T47D (cell line): Measurements from ENCODE around the gene GRPEL2.
A peak's percentile ranks its signal among the peaks of the same experiment; 100 is the strongest.

Experiments used
- DNase-seq, 2 experiments: peaks; one replicate each; pipeline versions ENCODE4 v3.0.0 to v3.0.0-alpha.2; 2011 to 2012; ENCODE audit warnings: low read depth in 1 of 2, low spot score in 1 of 2
- JUND ChIP-seq: IDR thresholded peaks from 2 replicates; pipeline ENCODE4 v1.6.1; 2012; ENCODE audit warnings: low read depth
- in situ Hi-C: cut with HindIII; loops from 2 replicates; pipeline ENCODE4 v1.10.0; 2016; ENCODE audit warnings: low sequenced_read_pairs, low pct_unique_long_range_greater_than_20kb

The GRPEL2 gene

DNA sequence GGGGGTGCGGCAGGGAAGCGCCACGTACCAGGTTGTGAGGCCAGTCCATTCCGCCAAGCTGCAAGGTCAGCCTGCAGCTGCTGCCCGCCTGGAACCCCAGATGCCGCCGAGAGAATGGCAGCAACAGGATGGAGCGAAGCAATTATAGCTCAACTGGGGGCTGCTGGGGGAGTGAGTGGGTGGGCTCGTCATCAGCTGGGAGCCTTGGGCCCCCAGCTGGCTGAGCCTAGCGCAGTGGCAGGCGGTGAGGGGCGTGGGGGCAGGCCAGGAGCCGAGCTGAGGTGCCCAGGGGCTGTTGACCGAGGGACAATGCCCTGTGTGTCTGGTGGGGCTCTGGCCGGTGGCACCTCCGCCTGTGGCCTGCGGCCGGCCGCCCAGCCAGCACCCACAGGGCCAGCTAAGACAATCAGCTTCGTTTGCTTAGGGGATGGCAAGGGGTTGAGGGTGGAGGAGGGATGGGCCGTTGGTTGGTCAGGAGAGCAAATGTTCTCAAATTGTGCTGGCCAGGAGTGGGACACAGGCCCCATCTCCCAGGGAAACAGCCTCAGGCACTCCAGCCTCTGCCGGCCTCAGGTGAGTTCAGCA lies 34.0 kb downstream of the GRPEL2 start, which contains the start of gene IL17B:
TSS of gene IL17B (minus strand) at position 116 of the 585 bp plus-strand sequence. CDS start at position 49, 67 bp downstream.
- no peak for TF ChIP-seq JUND
- no peak for DNase-seq
- in situ Hi-C loops = no loop called here

DNA sequence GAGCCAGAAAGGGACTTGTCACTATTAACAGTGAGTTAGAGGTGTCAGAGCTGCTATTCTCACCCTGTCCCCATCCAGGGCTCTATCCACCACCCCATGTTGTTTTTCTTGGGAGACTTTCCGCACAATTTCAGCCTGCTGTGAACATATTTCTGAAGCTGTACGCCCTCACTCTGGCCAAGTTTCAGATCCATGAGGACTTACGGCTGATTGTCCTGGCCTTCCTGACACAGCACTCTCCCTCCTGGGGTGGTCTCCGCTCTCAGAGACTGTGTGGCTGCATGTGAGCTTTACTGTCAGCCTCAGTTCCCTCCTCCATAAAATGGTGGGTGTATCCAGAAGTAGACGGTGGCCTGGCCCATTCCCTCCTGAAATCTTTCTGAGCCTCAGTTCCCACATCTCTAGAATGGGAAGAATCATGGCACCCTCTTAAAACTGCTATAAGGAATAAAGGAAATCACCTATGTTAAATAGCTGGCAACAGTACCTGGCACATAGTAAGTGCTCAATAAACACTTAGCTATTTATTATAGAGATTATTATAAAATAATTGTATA lies 34.6 kb downstream of the GRPEL2 start:
- DNase-seq = no peak
- in situ Hi-C loops = no loop called here
- no peak for TF ChIP-seq JUND

DNA sequence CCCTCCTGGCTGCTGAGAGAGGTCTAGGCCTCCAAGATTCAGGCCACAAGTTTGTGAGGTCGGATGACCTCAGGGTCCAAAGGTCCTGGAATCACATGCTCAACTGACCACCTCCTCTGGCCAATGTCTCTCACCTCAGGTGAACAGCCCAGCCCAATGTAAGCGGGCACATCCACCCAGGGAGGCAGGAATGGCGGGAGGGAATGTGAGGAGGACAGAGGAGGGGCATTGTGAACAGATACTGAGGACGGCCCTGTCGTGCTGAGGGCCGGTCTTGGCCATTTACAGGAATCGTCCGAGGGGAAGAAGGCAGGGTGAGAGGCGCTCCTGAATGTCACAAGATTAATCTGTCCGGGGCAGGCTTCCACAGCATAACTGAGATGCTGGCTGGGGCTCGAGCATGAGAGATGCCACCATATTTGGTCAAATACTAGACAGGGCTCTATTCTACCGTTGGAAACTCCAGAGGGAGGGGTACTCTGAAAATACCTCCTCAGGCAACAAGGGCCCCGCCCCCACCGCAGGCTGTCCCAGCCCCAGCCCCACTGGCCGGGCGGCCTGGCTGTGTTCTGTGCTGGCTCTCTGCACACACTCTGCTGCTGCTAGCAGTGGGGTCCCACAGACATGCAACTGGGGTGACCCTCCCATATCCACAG lies 35.3 kb downstream of the GRPEL2 start:
- in situ Hi-C loops = no loop called here
- no peak for TF ChIP-seq JUND
- DNase-seq = no peak

DNA sequence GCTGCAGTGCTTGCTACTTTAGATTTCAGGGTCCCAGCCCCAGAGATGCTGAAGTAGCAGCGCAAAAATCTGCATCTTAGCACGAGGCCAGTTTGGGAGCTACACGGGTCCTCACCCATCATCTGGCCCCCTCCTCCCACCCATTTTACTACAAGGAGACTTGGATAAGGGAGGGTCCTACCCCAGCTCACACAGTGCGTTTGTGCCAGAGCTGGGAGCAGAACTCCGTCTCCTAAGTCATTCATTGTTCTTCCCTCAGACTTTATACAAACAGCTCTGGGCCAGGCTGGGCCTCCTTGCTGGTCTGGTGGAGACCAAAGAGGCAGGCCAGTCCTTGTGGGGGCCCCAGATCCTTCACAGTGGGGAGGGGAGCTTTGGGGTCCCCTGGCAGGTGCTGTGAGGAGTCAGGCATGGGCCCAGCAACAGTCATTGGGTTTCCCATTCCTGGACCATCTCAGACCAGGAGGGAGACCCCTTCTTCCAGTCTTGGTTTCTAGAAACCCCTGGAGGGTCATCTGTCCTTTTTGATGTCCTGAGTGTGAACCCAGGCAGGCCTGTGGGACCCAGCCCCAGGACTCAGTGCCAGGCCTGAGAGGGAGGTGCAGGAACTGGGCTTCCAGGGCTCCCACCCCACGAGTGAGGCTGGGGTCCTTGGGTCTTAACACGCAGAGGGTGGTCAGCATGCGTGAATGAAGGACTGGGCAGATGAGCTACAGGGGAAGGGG lies 36.1 kb downstream of the GRPEL2 start:
- in situ Hi-C loops = no loop called here
- no peak for DNase-seq
- no peak for TF ChIP-seq JUND

DNA sequence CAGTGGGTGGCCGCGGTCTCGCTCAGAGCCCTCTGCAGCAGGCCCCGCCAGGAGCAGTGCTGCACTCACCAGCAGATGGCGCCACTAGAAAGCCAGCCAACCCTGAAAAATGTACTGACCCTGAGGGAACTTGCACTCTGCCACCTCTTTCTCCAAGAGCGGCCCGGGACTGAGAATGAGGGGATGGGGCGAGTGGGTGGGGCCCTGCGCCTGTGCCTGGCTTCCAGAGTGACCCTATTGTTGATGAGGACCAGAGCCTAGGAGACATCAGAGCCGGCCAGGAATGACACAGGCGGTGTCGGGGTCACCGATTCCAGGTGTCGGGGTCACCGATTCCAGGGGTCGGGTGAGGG lies 36.7 kb downstream of the GRPEL2 start:
- DNase-seq = peak; percentile 77 to 95
- TF ChIP-seq JUND = no peak
- in situ Hi-C loops = no loop called here

DNA sequence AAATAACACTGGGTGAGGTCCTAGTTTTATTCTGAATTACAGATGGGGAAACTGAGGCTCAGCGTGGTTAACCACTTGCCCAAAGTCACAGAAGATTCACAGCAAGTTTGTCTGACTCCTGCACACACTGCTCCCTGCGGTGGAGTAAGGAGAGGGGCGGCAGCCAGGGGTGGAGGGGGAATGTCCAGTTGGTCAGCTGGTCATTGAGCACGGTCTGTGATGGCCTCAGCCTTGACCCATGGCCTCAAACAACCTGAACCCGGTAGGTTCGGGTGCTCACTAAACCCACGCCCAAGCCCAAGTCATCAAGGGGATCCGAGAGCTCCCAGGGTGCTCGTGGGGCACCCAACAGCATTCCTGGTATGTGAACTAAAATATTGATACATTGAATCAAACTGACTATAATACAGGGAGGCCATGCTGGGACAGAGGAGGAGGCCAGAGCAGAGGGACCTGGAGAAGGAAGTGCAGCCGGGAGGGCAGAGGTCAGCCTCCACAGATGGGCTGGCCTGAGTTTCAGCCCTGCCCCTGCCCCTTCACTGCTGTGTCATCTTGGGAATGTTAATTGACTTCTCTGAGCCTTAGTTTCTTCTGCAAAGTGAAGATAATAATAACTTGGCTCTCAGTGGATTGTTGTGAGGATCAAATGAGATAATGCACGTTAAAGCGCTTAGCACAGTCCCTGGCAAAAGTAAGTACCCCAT lies 37.4 kb downstream of the GRPEL2 start:
- no peak for TF ChIP-seq JUND
- in situ Hi-C loops = no loop called here
- no peak for DNase-seq

DNA sequence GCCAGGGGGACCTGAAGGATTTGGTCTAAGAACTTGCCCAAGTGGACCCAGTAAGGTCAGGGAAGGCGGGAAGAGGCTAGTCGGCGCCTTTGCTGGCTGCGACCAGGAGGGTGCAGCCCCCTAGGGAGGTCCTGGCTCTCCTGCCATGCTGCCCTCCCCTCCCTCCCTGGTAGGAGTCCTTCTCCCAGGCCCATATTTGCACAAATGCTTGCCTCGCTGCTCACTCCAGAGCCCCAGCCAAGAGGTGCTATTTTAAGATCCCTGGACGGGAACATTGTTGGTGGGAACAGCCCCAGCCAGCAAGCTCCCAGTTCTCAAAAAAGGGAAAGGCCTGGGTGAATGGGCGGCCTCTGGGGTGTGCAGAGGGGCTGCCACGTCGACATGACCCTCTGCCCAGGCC lies 38.1 kb downstream of the GRPEL2 start:
- in situ Hi-C loops = no loop called here
- TF ChIP-seq JUND = no peak
- no peak for DNase-seq

DNA sequence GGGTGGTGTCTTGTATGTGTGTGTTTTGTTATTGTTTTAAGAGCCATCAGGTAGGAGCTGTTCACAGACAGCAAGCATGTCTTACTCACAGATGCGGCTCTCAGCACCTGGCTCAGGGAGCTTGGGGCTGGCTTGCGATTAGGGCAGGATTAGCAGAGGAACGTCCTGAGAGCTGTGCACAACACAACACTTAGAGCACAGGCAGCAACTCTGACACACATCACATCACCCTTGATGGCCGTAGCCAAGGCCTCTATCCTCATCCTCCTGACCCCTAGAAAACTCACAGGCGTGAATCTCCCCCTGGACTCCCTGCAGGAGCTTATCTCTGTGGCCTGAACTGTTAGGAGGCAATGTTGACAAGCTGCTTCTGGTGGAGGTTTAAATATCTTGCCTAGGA lies 40.9 kb downstream of the GRPEL2 start:
- in situ Hi-C loops = no loop called here
- no peak for TF ChIP-seq JUND
- DNase-seq = no peak

DNA sequence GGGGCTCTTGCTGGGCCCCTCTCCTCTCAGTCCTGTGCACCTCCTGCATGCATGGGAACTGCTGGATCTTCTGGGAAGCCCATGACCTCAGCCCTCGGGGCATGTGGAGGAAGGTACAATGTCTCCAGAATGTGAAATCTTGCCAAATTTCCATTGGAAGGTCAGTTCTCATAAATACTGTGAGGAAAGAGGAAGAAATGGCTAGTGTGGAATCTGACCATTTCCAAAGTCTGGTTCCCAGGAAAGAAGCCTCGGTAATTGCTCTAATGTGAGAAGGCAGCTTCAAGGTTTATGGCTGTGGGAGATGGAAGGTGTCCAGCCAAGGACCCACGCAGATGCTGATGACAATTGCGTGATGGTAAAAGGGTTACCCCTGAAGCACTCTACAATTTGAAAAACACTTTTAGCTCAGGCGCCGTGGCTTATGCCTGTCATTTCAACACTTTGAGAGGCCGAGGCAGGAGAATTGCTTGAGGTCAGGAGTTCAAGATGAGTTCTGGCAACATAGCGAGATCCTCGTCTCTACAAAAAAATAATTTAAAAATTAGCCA lies 41.9 kb downstream of the GRPEL2 start:
- DNase-seq = no peak
- in situ Hi-C loops = no loop called here

DNA sequence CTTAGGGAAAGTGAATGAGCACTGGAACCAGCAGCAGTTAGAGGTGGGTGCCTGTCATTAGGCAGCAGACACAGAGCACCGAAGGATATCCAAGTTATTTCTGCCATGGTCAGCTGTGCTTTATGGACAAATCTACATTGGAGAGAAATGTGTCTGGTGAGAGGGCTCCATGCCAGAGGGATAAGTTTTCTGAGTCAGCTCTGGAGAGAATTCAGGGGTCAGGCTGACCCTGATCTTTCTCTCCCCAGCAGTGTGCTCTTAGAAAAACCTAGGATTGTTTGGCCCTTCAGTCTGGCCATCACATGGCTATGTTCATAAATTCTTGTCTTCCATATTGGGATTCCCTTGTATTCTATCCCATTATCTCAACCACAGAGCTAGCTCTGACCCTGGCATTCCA lies 42.7 kb downstream of the GRPEL2 start:
- in situ Hi-C loops = no loop called here
- no peak for DNase-seq
- TF ChIP-seq JUND = no peak

More for the DNA sequence above, 41.9 kb downstream of the GRPEL2 start:
- no peak for TF ChIP-seq JUND

DNA sequence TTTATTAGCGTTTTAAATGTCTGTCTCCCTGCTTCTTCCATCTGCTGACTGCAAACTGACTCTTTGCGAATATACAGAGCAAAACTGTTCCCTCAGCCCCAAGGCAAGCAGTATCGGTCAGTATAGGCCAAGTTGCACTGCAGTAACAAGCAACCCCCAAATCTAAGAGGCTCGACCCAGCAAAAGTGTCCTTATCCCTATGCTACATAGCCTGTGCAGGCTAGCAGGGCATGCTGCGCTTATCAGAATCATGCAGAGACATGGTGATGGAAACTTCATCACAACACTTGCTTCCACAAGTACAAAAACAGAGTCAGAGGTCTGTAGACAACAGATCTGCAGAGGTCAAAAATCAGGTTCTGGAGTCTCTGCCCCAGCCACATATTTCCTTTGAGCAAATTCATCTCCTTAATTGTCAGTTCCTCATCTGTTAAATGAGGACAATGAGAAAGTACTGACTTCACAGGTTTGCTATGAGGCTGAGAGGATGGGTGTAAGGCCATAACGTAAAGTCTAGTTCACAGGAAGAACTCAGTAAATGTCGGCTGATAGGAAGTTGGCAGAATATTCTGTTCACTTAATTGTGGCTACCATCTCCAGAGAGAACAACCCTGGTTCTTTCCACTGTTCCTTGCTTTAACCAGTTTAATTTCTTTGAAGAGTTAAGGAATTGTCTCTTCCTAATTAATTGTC lies 43.3 kb downstream of the GRPEL2 start:
- in situ Hi-C loops = no loop called here
- DNase-seq = no peak
- no peak for TF ChIP-seq JUND
